K562 (cell line): ENCODE data around the gene DGCR2. TPM values are rescaled to one million over a fixed set of nuclear protein-coding genes. Genes with fewer than 3 reads are reported as not detected.

ENCODE experiments used
- DIDO1 ChIP-seq: fragments of 450-650 bp; IDR thresholded peaks from 2 replicates; pipeline ENCODE4 v1.6.1; 2016; ENCODE audit warnings: low read depth, missing biosample characterization, missing genetic modification characterization
- FOS ChIP-seq: IDR thresholded peaks from 3 replicates; pipeline ENCODE4 v1.6.1; 2011; ENCODE audit not compliant: insufficient read length; ENCODE audit errors: extremely low read depth
- HDAC3 ChIP-seq: fragments of 450-650 bp; IDR thresholded peaks from 2 replicates; pipeline ENCODE4 v1.6.1; 2018; ENCODE audit warnings: borderline replicate concordance, mild to moderate bottlenecking, moderate library complexity; ENCODE audit not compliant: partially characterized antibody
- HOXB6 ChIP-seq: fragments of 250-450 bp; sonication (Bioruptor Pico); IDR thresholded peaks from 2 replicates; pipeline ENCODE4 v1.5.1; 2022; ENCODE audit warnings: mild to moderate bottlenecking, borderline replicate concordance
- KLF13 ChIP-seq: fragments of 450-650 bp; IDR thresholded peaks from 2 replicates; pipeline ENCODE4 v1.6.1; 2016; ENCODE audit warnings: missing genetic modification characterization, low read depth, mild to moderate bottlenecking, missing compliant biosample characterization, moderate library complexity, borderline replicate concordance
- RAD21 ChIP-seq, 2 experiments: fragments of 250-450 bp in 1 of 2; fragments of 450-650 bp in 1 of 2; sonication (Bioruptor Pico) in 1 of 2; formaldehyde crosslinking in 1 of 2; IDR thresholded peaks in 1 of 2; conservative IDR thresholded peaks in 1 of 2; 2 replicates each; pipeline versions ENCODE4 v1.4.0 to v1.8.0; 2020 to 2022; ENCODE audit warnings: mild to moderate bottlenecking in 2 of 2, moderate library complexity in 1 of 2
- SMAD3 ChIP-seq: fragments of 450-650 bp; formaldehyde crosslinking; conservative IDR thresholded peaks from 2 replicates; pipeline ENCODE4 v1.4.0; 2020; ENCODE audit warnings: mild to moderate bottlenecking
- SMAD4 ChIP-seq: fragments of 250-450 bp; sonication (Bioruptor Pico); conservative IDR thresholded peaks from 2 replicates; pipeline ENCODE4 v1.8.0; 2021; ENCODE audit warnings: inconsistent platforms, mild to moderate bottlenecking, moderate library complexity
- TBP ChIP-seq: optimal IDR thresholded peaks from 2 replicates; pipeline ENCODE3; 2011; ENCODE audit warnings: low read depth, low read length, improper control_type of control experiment
- ZNF143 ChIP-seq: sonication (generic); formaldehyde crosslinking; IDR thresholded peaks from 2 replicates; pipeline ENCODE4 v1.9.0; 2022; ENCODE audit warnings: mild to moderate bottlenecking, missing genetic modification reagents
- ZNF780A ChIP-seq: fragments of 250-450 bp; sonication (Bioruptor Pico); IDR thresholded peaks from 2 replicates; pipeline ENCODE4 v1.5.0; 2021; ENCODE audit warnings: mild to moderate bottlenecking
- ZSCAN32 ChIP-seq: fragments of 450-650 bp; formaldehyde crosslinking; IDR thresholded peaks from 2 replicates; pipeline ENCODE4 v1.4.0; 2020; ENCODE audit warnings: mild to moderate bottlenecking, moderate library complexity
- polyA plus RNA-seq, 8 experiments: library from polyadenylated mRNA; depleted of rRNA in 4 of 8; stranded (reverse) in 5 of 8; unstranded in 3 of 8; fragments of >200 nt; fragmentation: Nextera tagmentation in 2 of 8; fragmentation: Illumina TruSeq in 1 of 8; extraction: Ambion mirVana in 2 of 8; extraction: Trizol in 1 of 8; gene quantifications; 2 replicates each; pipeline versions ENCODE4 v1.2.1 to v1.2.3, GENCODE V29; 2011 to 2014; ENCODE audit warnings: inconsistent platforms in 1 of 8, missing spikeins in 1 of 8
- total RNA-seq, 7 experiments: library from RNA; depleted of rRNA in 6 of 7; stranded (reverse); fragments of >200 nt in 6 of 7; fragmentation: Illumina TruSeq in 2 of 7; extraction: Trizol in 2 of 7; gene quantifications; 2 replicates each; pipeline versions ENCODE4 v1.2.1 to v1.2.3, GENCODE V29; 2011 to 2021; ENCODE audit warnings: low replicate concordance in 1 of 7
- TF ChIP-seq, protein P1 (sequence below), 2 experiments: fragments of 450-650 bp; formaldehyde crosslinking in 1 of 2; IDR thresholded peaks; 2 replicates each; pipeline versions ENCODE4 v1.4.0 to v1.6.1; 2014 to 2020; ENCODE audit warnings: mild to moderate bottlenecking in 2 of 2, borderline replicate concordance in 1 of 2, low read depth in 1 of 2
- TF ChIP-seq, protein P2 (sequence below), 2 experiments: fragments of 250-450 bp in 1 of 2; fragments of 450-650 bp in 1 of 2; sonication (Bioruptor Pico) in 1 of 2; IDR thresholded peaks; 2 replicates each; pipeline versions ENCODE4 v1.6.1 to v1.8.0; 2016 to 2021; ENCODE audit warnings: mild to moderate bottlenecking in 2 of 2, moderate library complexity in 2 of 2, missing compliant biosample characterization in 1 of 2, missing genetic modification characterization in 1 of 2
- TF ChIP-seq, protein P3 (sequence below): fragments of 250-450 bp; sonication (Bioruptor Pico); IDR thresholded peaks from 2 replicates; pipeline ENCODE4 v1.5.0; 2021
- TF ChIP-seq, protein P4 (sequence below): sonication (generic); formaldehyde crosslinking; IDR thresholded peaks from 2 replicates; pipeline ENCODE4 v1.8.1; 2022; ENCODE audit warnings: missing genetic modification reagents

Gene DGCR2
- total and polyA plus RNA-seq, 9 of the 15 experiments (the other 6 are each of a cell fraction or from before 2014, with no cell fraction given) = 0.69 to 101 (median 56.4) TPM

DNA sequence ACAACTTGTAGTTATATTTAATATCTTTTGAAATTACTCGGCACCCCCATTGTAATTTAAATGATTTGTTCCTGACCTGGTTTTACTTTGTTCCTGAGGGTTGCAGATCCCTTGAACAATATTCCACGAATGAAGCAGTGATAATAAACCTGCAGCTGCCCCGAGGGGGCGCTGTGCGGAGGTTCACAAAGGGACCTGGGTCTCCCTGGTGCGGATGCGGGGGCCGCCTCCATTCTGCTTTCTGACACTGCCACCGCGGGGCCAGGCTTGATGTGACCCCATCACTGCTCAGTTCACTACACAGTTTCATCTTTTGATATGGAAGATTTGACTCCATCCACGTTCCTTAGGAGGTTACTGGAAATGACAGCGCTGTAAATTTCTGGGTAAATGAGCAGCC lies 123.2 kb downstream of the DGCR2 start (continued):
- TF ChIP-seq, protein P1, sequence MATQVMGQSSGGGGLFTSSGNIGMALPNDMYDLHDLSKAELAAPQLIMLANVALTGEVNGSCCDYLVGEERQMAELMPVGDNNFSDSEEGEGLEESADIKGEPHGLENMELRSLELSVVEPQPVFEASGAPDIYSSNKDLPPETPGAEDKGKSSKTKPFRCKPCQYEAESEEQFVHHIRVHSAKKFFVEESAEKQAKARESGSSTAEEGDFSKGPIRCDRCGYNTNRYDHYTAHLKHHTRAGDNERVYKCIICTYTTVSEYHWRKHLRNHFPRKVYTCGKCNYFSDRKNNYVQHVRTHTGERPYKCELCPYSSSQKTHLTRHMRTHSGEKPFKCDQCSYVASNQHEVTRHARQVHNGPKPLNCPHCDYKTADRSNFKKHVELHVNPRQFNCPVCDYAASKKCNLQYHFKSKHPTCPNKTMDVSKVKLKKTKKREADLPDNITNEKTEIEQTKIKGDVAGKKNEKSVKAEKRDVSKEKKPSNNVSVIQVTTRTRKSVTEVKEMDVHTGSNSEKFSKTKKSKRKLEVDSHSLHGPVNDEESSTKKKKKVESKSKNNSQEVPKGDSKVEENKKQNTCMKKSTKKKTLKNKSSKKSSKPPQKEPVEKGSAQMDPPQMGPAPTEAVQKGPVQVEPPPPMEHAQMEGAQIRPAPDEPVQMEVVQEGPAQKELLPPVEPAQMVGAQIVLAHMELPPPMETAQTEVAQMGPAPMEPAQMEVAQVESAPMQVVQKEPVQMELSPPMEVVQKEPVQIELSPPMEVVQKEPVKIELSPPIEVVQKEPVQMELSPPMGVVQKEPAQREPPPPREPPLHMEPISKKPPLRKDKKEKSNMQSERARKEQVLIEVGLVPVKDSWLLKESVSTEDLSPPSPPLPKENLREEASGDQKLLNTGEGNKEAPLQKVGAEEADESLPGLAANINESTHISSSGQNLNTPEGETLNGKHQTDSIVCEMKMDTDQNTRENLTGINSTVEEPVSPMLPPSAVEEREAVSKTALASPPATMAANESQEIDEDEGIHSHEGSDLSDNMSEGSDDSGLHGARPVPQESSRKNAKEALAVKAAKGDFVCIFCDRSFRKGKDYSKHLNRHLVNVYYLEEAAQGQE (IDR thresholded peaks at IDR 0.05; ENCODE audit: borderline replicate concordance) = peak; percentile 47; the same call in 1 of the 2 replicates
- TF ChIP-seq, protein P1 (CRISPR knock-in tag; IDR thresholded peaks at IDR 0.05; ENCODE audit: low read depth) = no peak
- TF ChIP-seq, protein P2, sequence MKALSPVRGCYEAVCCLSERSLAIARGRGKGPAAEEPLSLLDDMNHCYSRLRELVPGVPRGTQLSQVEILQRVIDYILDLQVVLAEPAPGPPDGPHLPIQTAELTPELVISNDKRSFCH (CRISPR knock-in tag; IDR thresholded peaks at IDR 0.05) = no peak
- TF ChIP-seq, protein P2 (tag; IDR thresholded peaks at IDR 0.05) = no peak
- no peak for TF ChIP-seq ZNF780A (CRISPR knock-in tag)
- TF ChIP-seq ZSCAN32 = no peak
- TF ChIP-seq DIDO1 (tag) = no peak
- TF ChIP-seq ZNF143 (CRISPR knock-in tag) = 0 out of 2 replicates have a peak, but pooled peaks have one; percentile 27
- TF ChIP-seq, protein P3, sequence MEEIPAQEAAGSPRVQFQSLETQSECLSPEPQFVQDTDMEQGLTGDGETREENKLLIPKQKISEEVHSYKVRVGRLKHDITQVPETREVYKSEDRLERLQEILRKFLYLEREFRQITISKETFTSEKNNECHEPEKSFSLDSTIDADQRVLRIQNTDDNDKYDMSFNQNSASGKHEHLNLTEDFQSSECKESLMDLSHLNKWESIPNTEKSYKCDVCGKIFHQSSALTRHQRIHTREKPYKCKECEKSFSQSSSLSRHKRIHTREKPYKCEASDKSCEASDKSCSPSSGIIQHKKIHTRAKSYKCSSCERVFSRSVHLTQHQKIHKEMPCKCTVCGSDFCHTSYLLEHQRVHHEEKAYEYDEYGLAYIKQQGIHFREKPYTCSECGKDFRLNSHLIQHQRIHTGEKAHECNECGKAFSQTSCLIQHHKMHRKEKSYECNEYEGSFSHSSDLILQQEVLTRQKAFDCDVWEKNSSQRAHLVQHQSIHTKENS (CRISPR knock-in tag) = no peak
- TF ChIP-seq FOS = no peak
- no peak for TF ChIP-seq SMAD3
- peak in 1 of 2 experiments; percentile 76; a peak in 2 of 4 replicates for TF ChIP-seq RAD21 (CRISPR knock-in tag; conservative IDR thresholded peaks at IDR 0.05 in 1 of 2, IDR thresholded peaks at IDR 0.05 in 1 of 2)
- TF ChIP-seq HOXB6 (CRISPR knock-in tag) = no peak
- TF ChIP-seq HDAC3 = no peak
- no peak for TF ChIP-seq SMAD4
- no peak for TF ChIP-seq TBP
- no peak for TF ChIP-seq KLF13 (tag)
- TF ChIP-seq, protein P4, sequence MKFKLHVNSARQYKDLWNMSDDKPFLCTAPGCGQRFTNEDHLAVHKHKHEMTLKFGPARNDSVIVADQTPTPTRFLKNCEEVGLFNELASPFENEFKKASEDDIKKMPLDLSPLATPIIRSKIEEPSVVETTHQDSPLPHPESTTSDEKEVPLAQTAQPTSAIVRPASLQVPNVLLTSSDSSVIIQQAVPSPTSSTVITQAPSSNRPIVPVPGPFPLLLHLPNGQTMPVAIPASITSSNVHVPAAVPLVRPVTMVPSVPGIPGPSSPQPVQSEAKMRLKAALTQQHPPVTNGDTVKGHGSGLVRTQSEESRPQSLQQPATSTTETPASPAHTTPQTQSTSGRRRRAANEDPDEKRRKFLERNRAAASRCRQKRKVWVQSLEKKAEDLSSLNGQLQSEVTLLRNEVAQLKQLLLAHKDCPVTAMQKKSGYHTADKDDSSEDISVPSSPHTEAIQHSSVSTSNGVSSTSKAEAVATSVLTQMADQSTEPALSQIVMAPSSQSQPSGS (CRISPR knock-in tag) = no peak
